ENCODE data around the gene ALPK3. TPM values are rescaled to one million over a fixed set of nuclear protein-coding genes. Genes with fewer than 3 reads are reported as not detected.

ALPK3 gene
- total RNA-seq, 2 donors from 2014 or later: 51.0 to 99.0 TPM

- peak overlapping the region; percentile 60 to 89 for H3K27ac ChIP-seq
- TF ChIP-seq CTCF (IDR thresholded peaks at IDR 0.05): no peak
- no peak for DNase-seq (ENCODE audit: low spot score)
- H3K4me1 ChIP-seq: peaks cover 0 to 8% of the 10 kb centered on the region in 2 donors
- no peaks in the 10 kb centered on the region for H3K36me3 ChIP-seq
- H3K4me3 ChIP-seq: no peak overlapping the region
- peaks cover 0 to 7% of the 10 kb centered on the region in 2 donors for H3K9me3 ChIP-seq
- no peaks in the 10 kb centered on the region for H3K27me3 ChIP-seq
Measured at GRCh38 chr15:84846269-84846668, 29.1 kb downstream of the ALPK3 start.

- Histone ChIP-seq H3K4me3 (no peak overlapping the region), H3K9me3 (peaks cover 0 to 7% of the 10 kb centered on the region in 2 donors), H3K36me3 (no peaks in the 10 kb centered on the region), H3K27ac (no peak overlapping the region), H3K27me3 (no peaks in the 10 kb centered on the region), H3K4me1 (peaks cover 0 to 3% of the 10 kb centered on the region in 2 donors)
- TF ChIP-seq CTCF (IDR thresholded peaks at IDR 0.05): no peak
- DNase-seq (ENCODE audit: low spot score): no peak
Measured at GRCh38 chr15:84847382-84847781, 30.2 kb downstream of the ALPK3 start.

- H3K27ac ChIP-seq: peak overlapping the region in 1 of 2 donors; percentile 11
- H3K9me3 ChIP-seq: peaks cover 0 to 5% of the 10 kb centered on the region in 2 donors
- peaks cover 0 to 21% of the 10 kb centered on the region in 2 donors for H3K4me1 ChIP-seq
Measured at GRCh38 chr15:84852212-84852611, 35.1 kb downstream of the ALPK3 start.

GRCh38 chr15:84855136-84855535 lies 38.0 kb downstream of the ALPK3 start:
- peaks cover 40% of the 10 kb centered on the region for H3K36me3 ChIP-seq
- TF ChIP-seq CTCF (IDR thresholded peaks at IDR 0.05): no peak
- H3K4me1 ChIP-seq: peaks cover 0 to 21% of the 10 kb centered on the region in 2 donors
- no peak for DNase-seq (ENCODE audit: low spot score)
- no peaks in the 10 kb centered on the region for H3K9me3 ChIP-seq
- H3K27ac ChIP-seq: peak overlapping the region; percentile 71 to 76
- no peaks in the 10 kb centered on the region for H3K27me3 ChIP-seq
- no peak overlapping the region for H3K4me3 ChIP-seq

More at GRCh38 chr15:84852212-84852611, 35.1 kb downstream of the ALPK3 start:
- H3K27me3 ChIP-seq: no peaks in the 10 kb centered on the region
- H3K36me3 ChIP-seq: peaks cover 11% of the 10 kb centered on the region
- no peak for DNase-seq (ENCODE audit: low spot score)
- H3K4me3 ChIP-seq: no peak overlapping the region
- no peak for TF ChIP-seq CTCF (IDR thresholded peaks at IDR 0.05)

- peaks cover 0 to 21% of the 10 kb centered on the region in 2 donors for H3K4me1 ChIP-seq
- H3K27ac ChIP-seq: peak overlapping the region; percentile 71 to 76
- TF ChIP-seq CTCF (IDR thresholded peaks at IDR 0.05): no peak
- H3K4me3 ChIP-seq: no peak overlapping the region
- H3K9me3 ChIP-seq: no peaks in the 10 kb centered on the region
- H3K36me3 ChIP-seq: peaks cover 45% of the 10 kb centered on the region
- H3K27me3 ChIP-seq: no peaks in the 10 kb centered on the region
- no peak for DNase-seq (ENCODE audit: low spot score)
Measured at GRCh38 chr15:84855765-84856164, 38.6 kb downstream of the ALPK3 start.

All from right atrium auricular region (tissue), 2 donors.